Measurements from ENCODE around the gene AGT. TPM values are rescaled to one million over a fixed set of nuclear protein-coding genes. Genes with fewer than 3 reads are reported as not detected.

AGT gene
- total RNA-seq, 1 donor from 2014 or later, result 118 TPM

GRCh38 chr1:230758709-230759368, 44.9 kb upstream of the AGT start:
- Mint-ChIP-seq H3K27ac (ENCODE audit: unreplicated experiment) (no peak overlapping the region), H3K9me3 (ENCODE audit: low read depth) (no peaks in the 10 kb centered on the region), H3K4me3 (ENCODE audit: unreplicated experiment) (no peak overlapping the region), H3K4me1 (ENCODE audit: low read depth) (peaks cover 8% of the 10 kb centered on the region), H3K27me3 (ENCODE audit: low read depth) (no peaks in the 10 kb centered on the region), H3K36me3 (ENCODE audit: low read depth) (no peaks in the 10 kb centered on the region)
- no peak for DNase-seq (ENCODE audit: low spot score)
- no peak for TF ChIP-seq CTCF (IDR thresholded peaks at IDR 0.05)

- no peak overlapping the region for H3K27ac Mint-ChIP-seq (ENCODE audit: unreplicated experiment)
- no peaks in the 10 kb centered on the region for H3K36me3 Mint-ChIP-seq (ENCODE audit: low read depth)
- no peaks in the 10 kb centered on the region for H3K27me3 Mint-ChIP-seq (ENCODE audit: low read depth)
- H3K4me3 Mint-ChIP-seq (ENCODE audit: unreplicated experiment), result no peak overlapping the region
- no peak for DNase-seq (ENCODE audit: low spot score)
- no peak for TF ChIP-seq CTCF (IDR thresholded peaks at IDR 0.05)
- no peaks in the 10 kb centered on the region for H3K9me3 Mint-ChIP-seq (ENCODE audit: low read depth)
- peaks cover 8% of the 10 kb centered on the region for H3K4me1 Mint-ChIP-seq (ENCODE audit: low read depth)
Measured at GRCh38 chr1:230757856-230758708, 44.2 kb upstream of the AGT start.

- no peak overlapping the region for H3K4me3 Mint-ChIP-seq (ENCODE audit: unreplicated experiment)
- no peaks in the 10 kb centered on the region for H3K27me3 Mint-ChIP-seq (ENCODE audit: low read depth)
- H3K27ac Mint-ChIP-seq (ENCODE audit: unreplicated experiment), result peak overlapping the region; percentile 36
- no peak for DNase-seq (ENCODE audit: low spot score)
- H3K4me1 Mint-ChIP-seq (ENCODE audit: low read depth), result peaks cover 19% of the 10 kb centered on the region
- TF ChIP-seq CTCF (IDR thresholded peaks at IDR 0.05), result no peak
- no peaks in the 10 kb centered on the region for H3K36me3 Mint-ChIP-seq (ENCODE audit: low read depth)
- no peaks in the 10 kb centered on the region for H3K9me3 Mint-ChIP-seq (ENCODE audit: low read depth)
Measured at GRCh38 chr1:230754796-230755195, 40.9 kb upstream of the AGT start.

- Mint-ChIP-seq H3K4me1 (ENCODE audit: low read depth) (peaks cover 24% of the 10 kb centered on the region), H3K4me3 (ENCODE audit: unreplicated experiment) (no peak overlapping the region), H3K27ac (ENCODE audit: unreplicated experiment) (no peak overlapping the region), H3K27me3 (ENCODE audit: low read depth) (no peaks in the 10 kb centered on the region), H3K9me3 (ENCODE audit: low read depth) (no peaks in the 10 kb centered on the region), H3K36me3 (ENCODE audit: low read depth) (no peaks in the 10 kb centered on the region)
- TF ChIP-seq CTCF (IDR thresholded peaks at IDR 0.05), result no peak
- DNase-seq (ENCODE audit: low spot score), result no peak
Measured at GRCh38 chr1:230753586-230754251, 39.8 kb upstream of the AGT start.

- Mint-ChIP-seq H3K4me3 (ENCODE audit: unreplicated experiment) (no peak overlapping the region), H3K27me3 (ENCODE audit: low read depth) (no peaks in the 10 kb centered on the region), H3K27ac (ENCODE audit: unreplicated experiment) (no peak overlapping the region), H3K9me3 (ENCODE audit: low read depth) (no peaks in the 10 kb centered on the region), H3K36me3 (ENCODE audit: low read depth) (no peaks in the 10 kb centered on the region), H3K4me1 (ENCODE audit: low read depth) (peaks cover 24% of the 10 kb centered on the region)
- no peak for TF ChIP-seq CTCF (IDR thresholded peaks at IDR 0.05)
- DNase-seq (ENCODE audit: low spot score), result no peak
Measured at GRCh38 chr1:230753191-230753585, 39.3 kb upstream of the AGT start.
